GM21526 (cell line): Measurements from ENCODE around the gene TMEM179.

Experiments used
- ATAC-seq: cut with Tn5 transposase; IDR thresholded peaks from one replicate; pipeline ENCODE4 v1.9.1; 2021; ENCODE audit warnings: moderate library complexity; ENCODE audit not compliant: unreplicated experiment, low FRiP score

TMEM179 gene

GRCh38 chr14:104547310-104547997, 57.1 kb downstream of the TMEM179 start:
- no peak for ATAC-seq

GRCh38 chr14:104546591-104547309, 57.8 kb downstream of the TMEM179 start:
- no peak for ATAC-seq

DNA sequence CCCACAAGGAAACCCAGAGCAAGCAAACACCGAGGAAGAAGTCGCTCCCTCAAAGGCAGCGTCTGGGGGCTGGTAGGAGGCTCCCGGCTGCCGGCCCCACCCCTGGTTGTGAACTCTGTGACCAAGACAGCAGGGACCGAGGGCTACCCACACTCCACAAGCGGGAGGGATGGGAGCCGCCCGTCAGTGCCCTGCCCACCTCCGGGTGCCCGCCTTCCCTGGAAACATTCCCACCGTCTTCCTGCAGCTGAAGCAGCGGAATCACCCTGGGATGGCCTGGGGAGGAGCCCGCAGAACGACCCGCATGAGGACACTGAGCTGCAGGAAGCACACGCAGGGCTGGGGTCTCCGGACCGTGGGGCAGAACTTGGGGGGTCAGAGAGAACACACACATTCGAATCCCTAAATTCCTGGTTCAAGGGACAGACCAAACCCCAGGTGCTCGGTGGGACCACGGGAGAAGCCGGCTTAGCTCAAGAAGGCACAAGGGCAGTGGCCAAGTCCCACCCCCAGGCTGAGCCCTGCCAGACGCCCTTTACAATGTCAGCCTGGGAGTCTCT, 58.5 kb downstream of the TMEM179 start:
- ATAC-seq = no peak

DNA sequence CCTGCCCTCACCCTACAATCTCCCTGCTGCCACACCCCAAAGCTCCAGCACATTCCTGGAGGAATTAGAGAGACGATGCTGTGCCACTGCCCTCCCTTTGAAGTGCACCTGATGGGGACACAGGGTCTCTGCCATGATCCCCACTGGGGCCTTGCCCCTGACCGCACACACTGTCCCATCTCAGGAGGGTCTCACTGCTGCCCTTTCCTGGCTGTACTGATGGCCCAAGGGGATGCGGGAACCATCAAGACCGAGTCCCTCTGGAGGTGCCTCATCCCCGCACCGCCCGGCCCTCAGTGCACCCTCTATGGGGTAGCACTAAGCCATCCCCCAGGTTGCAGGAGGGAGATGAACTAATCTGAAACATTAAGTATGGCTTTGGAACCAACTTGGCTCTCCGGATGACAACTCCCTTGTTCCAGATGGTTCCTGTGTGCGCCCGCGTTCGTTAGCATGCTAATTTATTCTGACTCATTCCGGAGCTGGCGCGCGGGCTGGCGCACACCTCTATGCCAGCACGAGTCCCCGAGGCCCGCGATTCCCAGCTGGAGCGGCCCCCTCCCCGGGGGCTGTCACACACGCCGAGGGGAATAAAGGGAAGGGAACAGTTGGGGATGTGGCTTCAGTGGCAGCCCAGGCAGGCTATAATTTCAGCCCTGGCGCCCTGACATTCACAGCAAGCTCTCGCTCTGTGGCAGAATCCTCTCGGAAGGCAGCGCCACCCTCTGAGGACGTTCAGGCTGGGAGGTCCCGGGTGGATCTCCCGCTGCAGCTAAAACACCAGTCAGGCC, 59.2 kb downstream of the TMEM179 start:
- no peak for ATAC-seq

- no peak for ATAC-seq
These were observed 60.1 kb downstream of the TMEM179 start for GRCh38 chr14:104544362-104544961.

GRCh38 chr14:104542871-104543830, 61.4 kb downstream of the TMEM179 start:
- no peak for ATAC-seq

GRCh38 chr14:104541905-104542465, 62.6 kb downstream of the TMEM179 start:
- no peak for ATAC-seq
